Measurements from ENCODE around the gene ESPNL.

The ESPNL gene

GRCh38 chr2:238069021-238069709 lies 31.0 kb upstream of the ESPNL start:
- no peak overlapping the region for H3K4me2 ChIP-seq (ENCODE audit: low read depth, low read length, poor library complexity, severe bottlenecking)
- TF ChIP-seq EZH2phosphoT487 (conservative IDR thresholded peaks at IDR 0.05; ENCODE audit: low read length): no peak
- TF ChIP-seq CTCF (IDR thresholded peaks at IDR 0.05; ENCODE audit: insufficient read depth, low read length, poor library complexity, severe bottlenecking): no peak

DNA sequence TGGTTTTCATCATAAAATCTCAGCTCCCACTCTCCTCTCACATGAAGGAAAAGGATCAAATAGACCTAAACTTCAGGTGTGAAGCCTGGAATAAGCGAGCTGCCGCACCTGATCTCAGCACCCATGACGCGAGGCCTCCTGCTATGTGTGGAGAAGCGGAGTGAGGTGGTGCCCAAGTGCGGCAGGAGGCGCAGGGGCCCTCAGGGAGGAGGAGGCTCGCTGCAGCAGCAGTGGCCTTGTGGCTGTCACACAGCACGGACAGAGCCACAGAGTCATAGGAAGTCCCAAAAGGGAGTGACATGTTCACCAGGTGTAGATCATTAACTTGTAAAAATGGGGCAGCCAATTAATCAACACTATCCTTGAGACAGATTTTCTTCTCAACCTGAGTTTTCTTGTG lies 30.3 kb upstream of the ESPNL start:
- H3K36me3 ChIP-seq (ENCODE audit: low read length): 0 out of 2 replicates have a peak, but pooled peaks cover 6% of the 10 kb centered on the region
- no peak overlapping the region for H2AFZ ChIP-seq (ENCODE audit: low read depth, low read length, severe bottlenecking)
- no peak overlapping the region for H3K4me2 ChIP-seq (ENCODE audit: low read depth, low read length, poor library complexity, severe bottlenecking)
- no peaks in the 10 kb centered on the region; the same call in none of the 2 replicates for H3F3A ChIP-seq (ENCODE audit: insufficient read depth)
- no peak overlapping the region for H3K9ac ChIP-seq (ENCODE audit: low read length)
- H3K27ac ChIP-seq (ENCODE audit: low read depth, low read length): no peak overlapping the region
- TF ChIP-seq CTCF (IDR thresholded peaks at IDR 0.05; ENCODE audit: insufficient read depth, low read length, poor library complexity, severe bottlenecking) (no peak), EZH2phosphoT487 (conservative IDR thresholded peaks at IDR 0.05; ENCODE audit: low read length) (no peak)
- H3K79me2 ChIP-seq (ENCODE audit: insufficient read depth, low read length): no peaks in the 10 kb centered on the region
- H4K20me1 ChIP-seq (ENCODE audit: low read depth, low read length): no peaks in the 10 kb centered on the region
- H3K9me2 ChIP-seq (replicated peaks; ENCODE audit: insufficient read depth, low read length): no peaks in the 10 kb centered on the region
- no peaks in the 10 kb centered on the region for H3K27me3 ChIP-seq (ENCODE audit: low read length)
- no peaks in the 10 kb centered on the region for H3K9me3 ChIP-seq (ENCODE audit: insufficient read depth, low read length)
- no peak overlapping the region for H3K4me3 ChIP-seq (ENCODE audit: insufficient read depth, low read length, poor library complexity, severe bottlenecking)

More at GRCh38 chr2:238069021-238069709, 31.0 kb upstream of the ESPNL start:
- H3F3A ChIP-seq (ENCODE audit: insufficient read depth): no peaks in the 10 kb centered on the region; the same call in 1 of the 2 replicates
- 0 out of 2 replicates have a peak, but pooled peaks cover 9% of the 10 kb centered on the region for H3K36me3 ChIP-seq (ENCODE audit: low read length)
- no peaks in the 10 kb centered on the region for H3K9me3 ChIP-seq (ENCODE audit: insufficient read depth, low read length)
- no peaks in the 10 kb centered on the region for H4K20me1 ChIP-seq (ENCODE audit: low read depth, low read length)
- H3K27ac ChIP-seq (ENCODE audit: low read depth, low read length): no peak overlapping the region
- H3K9ac ChIP-seq (ENCODE audit: low read length): no peak overlapping the region
- no peaks in the 10 kb centered on the region for H3K79me2 ChIP-seq (ENCODE audit: insufficient read depth, low read length)
- H3K27me3 ChIP-seq (ENCODE audit: low read length): no peaks in the 10 kb centered on the region
- H3K4me3 ChIP-seq (ENCODE audit: insufficient read depth, low read length, poor library complexity, severe bottlenecking): no peak overlapping the region
- H3K9me2 ChIP-seq (replicated peaks; ENCODE audit: insufficient read depth, low read length): no peaks in the 10 kb centered on the region
- H2AFZ ChIP-seq (ENCODE audit: low read depth, low read length, severe bottlenecking): no peak overlapping the region

DNA sequence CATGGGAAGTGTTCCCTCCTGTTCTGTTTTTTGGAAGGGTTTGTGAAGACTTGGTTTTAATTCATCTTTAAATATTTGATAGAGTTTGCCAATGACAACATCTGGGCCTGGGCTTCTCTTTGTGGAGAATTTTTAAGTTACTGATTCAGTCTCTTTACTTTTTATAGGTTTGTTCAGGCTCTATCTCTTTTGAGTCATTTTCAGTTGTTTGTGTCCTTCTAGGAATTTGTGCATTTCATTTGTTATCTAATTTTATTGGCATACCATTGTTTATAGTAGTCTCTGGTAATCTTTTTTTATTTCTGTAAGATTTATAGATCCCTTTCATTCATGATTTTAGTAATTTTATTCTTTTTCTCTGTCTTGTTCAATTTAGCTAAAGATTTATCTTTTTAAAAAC lies 24.7 kb upstream of the ESPNL start:
- H3K79me2 ChIP-seq (ENCODE audit: insufficient read depth, low read length): no peaks in the 10 kb centered on the region
- H3K27me3 ChIP-seq (ENCODE audit: low read length): no peaks in the 10 kb centered on the region
- no peak overlapping the region for H3K9ac ChIP-seq (ENCODE audit: low read length)
- H3K9me2 ChIP-seq (replicated peaks; ENCODE audit: insufficient read depth, low read length): no peaks in the 10 kb centered on the region
- H2AFZ ChIP-seq (ENCODE audit: low read depth, low read length, severe bottlenecking): no peak overlapping the region
- H4K20me1 ChIP-seq (ENCODE audit: low read depth, low read length): no peaks in the 10 kb centered on the region
- no peak overlapping the region for H3K27ac ChIP-seq (ENCODE audit: low read depth, low read length)
- no peaks in the 10 kb centered on the region for H3K9me3 ChIP-seq (ENCODE audit: insufficient read depth, low read length)
- no peak overlapping the region for H3K4me2 ChIP-seq (ENCODE audit: low read depth, low read length, poor library complexity, severe bottlenecking)
- H3K36me3 ChIP-seq (ENCODE audit: low read length): peaks cover 8% of the 10 kb centered on the region; the same call in 1 of the 2 replicates
- no peaks in the 10 kb centered on the region; the same call in 1 of the 2 replicates for H3F3A ChIP-seq (ENCODE audit: insufficient read depth)
- TF ChIP-seq CTCF (IDR thresholded peaks at IDR 0.05; ENCODE audit: insufficient read depth, low read length, poor library complexity, severe bottlenecking) (no peak), EZH2phosphoT487 (conservative IDR thresholded peaks at IDR 0.05; ENCODE audit: low read length) (no peak)
- no peak overlapping the region for H3K4me3 ChIP-seq (ENCODE audit: insufficient read depth, low read length, poor library complexity, severe bottlenecking)

Data from SU-DHL-6 (cell line).